ENCODE data around the gene TRAPPC3L.

DNA sequence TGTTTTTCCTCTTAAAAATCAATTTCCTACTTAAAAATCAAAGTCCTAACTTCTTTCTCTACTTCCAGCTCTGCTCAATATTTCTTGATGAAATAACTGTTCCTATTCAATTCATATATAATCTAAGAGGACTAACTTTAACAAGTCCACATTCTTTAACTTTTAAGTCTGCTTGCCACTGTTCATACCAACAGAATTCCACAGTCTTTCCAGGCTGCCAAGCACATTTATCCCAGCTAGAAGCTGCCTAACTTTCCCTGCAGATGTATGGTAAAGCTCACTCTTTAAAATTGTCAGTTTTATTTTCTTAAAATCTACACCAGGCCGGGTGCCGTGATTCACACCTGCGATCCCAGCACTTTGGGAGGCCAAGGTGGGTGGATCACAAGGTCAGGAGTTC is 72.8 kb downstream of the TRAPPC3L start:
- TF ChIP-seq, protein P1, sequence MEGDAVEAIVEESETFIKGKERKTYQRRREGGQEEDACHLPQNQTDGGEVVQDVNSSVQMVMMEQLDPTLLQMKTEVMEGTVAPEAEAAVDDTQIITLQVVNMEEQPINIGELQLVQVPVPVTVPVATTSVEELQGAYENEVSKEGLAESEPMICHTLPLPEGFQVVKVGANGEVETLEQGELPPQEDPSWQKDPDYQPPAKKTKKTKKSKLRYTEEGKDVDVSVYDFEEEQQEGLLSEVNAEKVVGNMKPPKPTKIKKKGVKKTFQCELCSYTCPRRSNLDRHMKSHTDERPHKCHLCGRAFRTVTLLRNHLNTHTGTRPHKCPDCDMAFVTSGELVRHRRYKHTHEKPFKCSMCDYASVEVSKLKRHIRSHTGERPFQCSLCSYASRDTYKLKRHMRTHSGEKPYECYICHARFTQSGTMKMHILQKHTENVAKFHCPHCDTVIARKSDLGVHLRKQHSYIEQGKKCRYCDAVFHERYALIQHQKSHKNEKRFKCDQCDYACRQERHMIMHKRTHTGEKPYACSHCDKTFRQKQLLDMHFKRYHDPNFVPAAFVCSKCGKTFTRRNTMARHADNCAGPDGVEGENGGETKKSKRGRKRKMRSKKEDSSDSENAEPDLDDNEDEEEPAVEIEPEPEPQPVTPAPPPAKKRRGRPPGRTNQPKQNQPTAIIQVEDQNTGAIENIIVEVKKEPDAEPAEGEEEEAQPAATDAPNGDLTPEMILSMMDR (IDR thresholded peaks at IDR 0.05; ENCODE audit: low read depth, low read length, poor library complexity, severe bottlenecking), result no peak
- TF ChIP-seq EZH2phosphoT487 (IDR thresholded peaks at IDR 0.05; ENCODE audit: borderline replicate concordance, low read length), result no peak

Measured in DOHH2 (cell line).